CD14-positive monocyte (primary cell): Measurements from ENCODE around the gene TACC3. TPM values are rescaled to one million over a fixed set of nuclear protein-coding genes. Genes with fewer than 3 reads are reported as not detected.

Source experiments
- DNase-seq, 3 donors: peaks; one replicate each; pipeline ENCODE4 v3.0.0-alpha.2; 2011 to 2022
- H2AFZ ChIP-seq: 2 replicates; pipeline ENCODE4 v1.6.0; 2012; ENCODE audit warnings: mild to moderate bottlenecking, low read depth, low read length, inconsistent platforms; ENCODE audit not compliant: insufficient read depth, poor library complexity, severe bottlenecking
- H3K27ac ChIP-seq, 2 donors: 1 replicate in 1 of 2; 2 replicates in 1 of 2; pipeline ENCODE4 v1.5.1; 2012 to 2013; ENCODE audit warnings: low read length in 2 of 2, control low read depth in 1 of 2, inconsistent platforms in 1 of 2, low read depth in 1 of 2, mild to moderate bottlenecking in 1 of 2
- H3K27me3 ChIP-seq, 2 donors: one replicate each; pipeline versions ENCODE4 v1.6.0 to v1.6.1; 2011 to 2013; ENCODE audit warnings: low read length in 2 of 2; ENCODE audit not compliant: control insufficient read depth in 2 of 2, insufficient read depth in 2 of 2
- H3K36me3 ChIP-seq, 2 donors: replicated peaks in 1 of 2; 1 replicate in 1 of 2; 2 replicates in 1 of 2; pipeline versions ENCODE4 v1.5.1 to v1.6.1; 2012 to 2013; ENCODE audit warnings: low read length in 2 of 2, control low read depth in 1 of 2, inconsistent platforms in 1 of 2, mild to moderate bottlenecking in 1 of 2; ENCODE audit not compliant: insufficient read depth in 2 of 2, control insufficient read depth in 1 of 2
- H3K4me1 ChIP-seq, 2 donors: 1 replicate in 1 of 2; 2 replicates in 1 of 2; pipeline versions ENCODE4 v1.5.1 to v1.6.1; 2012 to 2013; ENCODE audit warnings: low read length in 2 of 2, control low read depth in 1 of 2, inconsistent platforms in 1 of 2, mild to moderate bottlenecking in 1 of 2, moderate library complexity in 1 of 2; ENCODE audit not compliant: insufficient read depth in 2 of 2, control insufficient read depth in 1 of 2
- H3K4me2 ChIP-seq: replicated peaks from 2 replicates; pipeline ENCODE3; 2012; ENCODE audit warnings: low read length, moderate library complexity, mild to moderate bottlenecking; ENCODE audit not compliant: poor library complexity, severe bottlenecking; ENCODE audit errors: extremely low read depth
- H3K4me3 ChIP-seq, 3 experiments: fragments of 200-600 bp in 1 of 3; sonication (generic) in 1 of 3; replicated peaks in 1 of 3; 1 replicate in 2 of 3; 2 replicates in 1 of 3; pipeline ENCODE4 v1.5.1; 2011 to 2013; ENCODE audit warnings: low read length in 3 of 3, mild to moderate bottlenecking in 3 of 3, control low read depth in 2 of 3, low read depth in 2 of 3, inconsistent platforms in 1 of 3, moderate library complexity in 1 of 3
- H3K79me2 ChIP-seq: 2 replicates; pipeline ENCODE4 v1.6.0; 2012; ENCODE audit warnings: mild to moderate bottlenecking, control low read depth, inconsistent platforms, low read length, moderate library complexity; ENCODE audit not compliant: insufficient read depth
- H3K9ac ChIP-seq: 2 replicates; pipeline ENCODE4 v1.6.0; 2017; ENCODE audit warnings: low read length, mild to moderate bottlenecking; ENCODE audit not compliant: insufficient read depth, poor library complexity, severe bottlenecking
- H3K9me3 ChIP-seq, 2 donors: replicated peaks in 1 of 2; 1 replicate in 1 of 2; 2 replicates in 1 of 2; pipeline versions ENCODE4 v1.5.1 to v1.6.1; 2012 to 2013; ENCODE audit warnings: low read length in 2 of 2, control low read depth in 1 of 2; ENCODE audit not compliant: control insufficient read depth in 1 of 2, insufficient read depth in 1 of 2
- H4K20me1 ChIP-seq: 2 replicates; pipeline ENCODE4 v1.6.0; 2012; ENCODE audit warnings: mild to moderate bottlenecking, low read length, control low read depth, moderate library complexity; ENCODE audit not compliant: insufficient read depth
- H3K27ac Mint-ChIP-seq, 7 donors: one replicate each; pipeline ENCODE4 v1.8.0; 2020; ENCODE audit warnings: mild to moderate bottlenecking in 7 of 7, mixed read lengths in 7 of 7, moderate library complexity in 6 of 7, inconsistent platforms in 2 of 7
- H3K27me3 Mint-ChIP-seq, 3 donors: one replicate each; pipeline ENCODE4 v1.8.0; 2021 to 2022; ENCODE audit warnings: low read depth in 3 of 3, mild to moderate bottlenecking in 3 of 3, mixed read lengths in 3 of 3, moderate library complexity in 3 of 3, inconsistent platforms in 1 of 3
- H3K36me3 Mint-ChIP-seq, 2 donors: one replicate each; pipeline ENCODE4 v1.8.0; 2020; ENCODE audit warnings: mixed read lengths in 2 of 2, inconsistent platforms in 1 of 2, mild to moderate bottlenecking in 1 of 2
- H3K4me1 Mint-ChIP-seq: one replicate; pipeline ENCODE4 v1.8.0; 2020; ENCODE audit warnings: mild to moderate bottlenecking, mixed read lengths
- H3K4me3 Mint-ChIP-seq, 2 donors: one replicate each; pipeline ENCODE4 v1.8.0; 2020; ENCODE audit warnings: mild to moderate bottlenecking in 2 of 2, mixed read lengths in 2 of 2, moderate library complexity in 1 of 2
- H3K9me3 Mint-ChIP-seq, 7 donors: one replicate each; pipeline ENCODE4 v1.8.0; 2020 to 2022; ENCODE audit warnings: mixed read lengths in 7 of 7, mild to moderate bottlenecking in 6 of 7, moderate library complexity in 6 of 7, inconsistent platforms in 2 of 7
- CTCF ChIP-seq: fragments of 200-600 bp; IDR thresholded peaks from one replicate; pipeline ENCODE4 v1.8.0; 2022; ENCODE audit warnings: antibody characterized with exemption, mild to moderate bottlenecking
- WGBS: methylation state at CpG from one replicate; pipeline ENCODE4 v1.1.5; 2013; ENCODE audit warnings: missing lambda C conversion rate; ENCODE audit not compliant: insufficient coverage; 5-methylcytosine and 5-hydroxymethylcytosine counted together
- intact Hi-C, 2 donors: fragments of 100-400 bp; cut with micrococcal nuclease; formaldehyde crosslinking; loops; one replicate each; pipeline versions ENCODE4 v1.15.0 to v1.15.1; 2023
- polyA plus RNA-seq, 3 donors: library from polyadenylated mRNA; depleted of rRNA in 1 of 3; unstranded in 2 of 3; stranded (reverse) in 1 of 3; fragments of 300-500 nt in 2 of 3; fragments of >200 nt in 1 of 3; fragmentation: Illumina TruSeq in 2 of 3; gene quantifications; 1 replicate in 2 of 3; 2 replicates in 1 of 3; pipeline ENCODE4 v1.2.3, GENCODE V29; 2012 to 2021

The TACC3 gene
- polyA plus RNA-seq, 3 donors: 43.7 to 84.2 (median 56.6) TPM

GRCh38 chr4:1765409-1766072 is 44.2 kb downstream of the TACC3 start:
- H3K4me1 ChIP-seq: no peaks in the 10 kb centered on the region
- no peak overlapping the region for H3K4me2 ChIP-seq
- no peak overlapping the region for H3K27ac ChIP-seq
- peaks cover 1% of the 10 kb centered on the region for H3K4me1 Mint-ChIP-seq
- no peak for DNase-seq
- H3K4me3 Mint-ChIP-seq: no peak overlapping the region
- peaks cover 0 to 6% (median 0%) of the 10 kb centered on the region in 7 donors for H3K9me3 Mint-ChIP-seq
- H3K36me3 ChIP-seq: no peaks in the 10 kb centered on the region
- TF ChIP-seq CTCF: no peak
- no peaks in the 10 kb centered on the region for H3K36me3 Mint-ChIP-seq
- peaks cover 3 to 58% of the 10 kb centered on the region in 2 donors for H3K27me3 ChIP-seq
- 88% methylated on average over 9 of the region's 10 CpGs for WGBS
- H3K27me3 Mint-ChIP-seq: peaks cover 35 to 76% (median 40%) of the 10 kb centered on the region in 3 donors
- no peaks in the 10 kb centered on the region for H3K9me3 ChIP-seq
- peak overlapping the region in 1 of 7 donors; percentile 20 for H3K27ac Mint-ChIP-seq
- H2AFZ ChIP-seq: no peak overlapping the region
- no peak overlapping the region for H3K9ac ChIP-seq
- intact Hi-C loops: no loop called here
- H4K20me1 ChIP-seq: no peaks in the 10 kb centered on the region
- H3K79me2 ChIP-seq: no peaks in the 10 kb centered on the region
- H3K4me3 ChIP-seq: no peak overlapping the region

- TF ChIP-seq CTCF: no peak
- Mint-ChIP-seq H3K36me3 (no peaks in the 10 kb centered on the region), H3K9me3 (peaks cover 0 to 6% (median 0%) of the 10 kb centered on the region in 7 donors), H3K27ac (no peak overlapping the region), H3K4me3 (peak overlapping the region in 1 of 2 donors; percentile 15), H3K27me3 (peaks cover 35 to 83% (median 42%) of the 10 kb centered on the region in 3 donors), H3K4me1 (peaks cover 1% of the 10 kb centered on the region)
- no peak for DNase-seq
- Histone ChIP-seq H3K4me2 (no peak overlapping the region), H3K36me3 (no peaks in the 10 kb centered on the region), H3K27ac (no peak overlapping the region), H3K4me3 (no peak overlapping the region), H3K79me2 (no peaks in the 10 kb centered on the region), H2AFZ (no peak overlapping the region), H3K4me1 (no peaks in the 10 kb centered on the region), H4K20me1 (no peaks in the 10 kb centered on the region), H3K9me3 (no peaks in the 10 kb centered on the region), H3K27me3 (peaks cover 3 to 60% of the 10 kb centered on the region in 2 donors), H3K9ac (no peak overlapping the region)
- intact Hi-C loops: no loop called here
- 65% methylated on average over 30 of the region's 41 CpGs for WGBS
Observed at GRCh38 chr4:1766106-1767060, 45.1 kb downstream of the TACC3 start.
